ENCODE data around the gene KLHL14.

The KLHL14 gene

GRCh38 chr18:32770054-32770665, 2.7 kb downstream of the KLHL14 start:
- DNase-seq (ENCODE audit: low read depth) = no peak

GRCh38 chr18:32769586-32770053, 3.2 kb downstream of the KLHL14 start:
- no peak for DNase-seq (ENCODE audit: low read depth)

GRCh38 chr18:32769071-32769585, 3.7 kb downstream of the KLHL14 start:
- DNase-seq (ENCODE audit: low read depth) = no peak

- DNase-seq (ENCODE audit: low read depth) = no peak
Observed at GRCh38 chr18:32767400-32767799, 5.4 kb downstream of the KLHL14 start.

- no peak for DNase-seq (ENCODE audit: low read depth)
Observed at GRCh38 chr18:32764611-32765244, 8.1 kb downstream of the KLHL14 start.

GRCh38 chr18:32763293-32763692, 9.5 kb downstream of the KLHL14 start:
- no peak for DNase-seq (ENCODE audit: low read depth)

GRCh38 chr18:32761231-32761630, 11.6 kb downstream of the KLHL14 start:
- DNase-seq (ENCODE audit: low read depth) = no peak

GRCh38 chr18:32760391-32760790, 12.4 kb downstream of the KLHL14 start:
- DNase-seq (ENCODE audit: low read depth) = no peak

GRCh38 chr18:32759611-32760167, 13.1 kb downstream of the KLHL14 start:
- no peak for DNase-seq (ENCODE audit: low read depth)

- no peak for DNase-seq (ENCODE audit: low read depth)
Observed at GRCh38 chr18:32754508-32755263, 18.1 kb downstream of the KLHL14 start.

GRCh38 chr18:32753656-32754260, 19.1 kb downstream of the KLHL14 start:
- no peak for DNase-seq (ENCODE audit: low read depth)

- no peak for DNase-seq (ENCODE audit: low read depth)
Observed at GRCh38 chr18:32750328-32750727, 22.5 kb downstream of the KLHL14 start.

GRCh38 chr18:32749809-32750208, 23.0 kb downstream of the KLHL14 start:
- no peak for DNase-seq (ENCODE audit: low read depth)

GRCh38 chr18:32742579-32742978, 30.2 kb downstream of the KLHL14 start:
- no peak for DNase-seq (ENCODE audit: low read depth)

GRCh38 chr18:32735781-32736180, 37.0 kb downstream of the KLHL14 start:
- DNase-seq (ENCODE audit: low read depth) = no peak

- DNase-seq (ENCODE audit: low read depth) = no peak
Observed at GRCh38 chr18:32734442-32734841, 38.4 kb downstream of the KLHL14 start.

GRCh38 chr18:32732165-32732564, 40.7 kb downstream of the KLHL14 start:
- no peak for DNase-seq (ENCODE audit: low read depth)

- no peak for DNase-seq (ENCODE audit: low read depth)
Observed at GRCh38 chr18:32730620-32731091, 42.2 kb downstream of the KLHL14 start.

GRCh38 chr18:32730068-32730467, 42.8 kb downstream of the KLHL14 start:
- DNase-seq (ENCODE audit: low read depth) = no peak

- no peak for DNase-seq (ENCODE audit: low read depth)
Observed at GRCh38 chr18:32724071-32724749, 48.6 kb downstream of the KLHL14 start.

GRCh38 chr18:32722279-32722678, 50.5 kb downstream of the KLHL14 start:
- DNase-seq (ENCODE audit: low read depth) = no peak
